ENCODE data around the gene ZNF248. TPM values are rescaled to one million over a fixed set of nuclear protein-coding genes. Genes with fewer than 3 reads are reported as not detected.
"Not testable (repeated sequence)": the region's sequence is repeated elsewhere in the genome, so short reads cannot be mapped to it uniquely, and the experiment has no call there.

Gene ZNF248
- total RNA-seq, 1 donor from 2014 or later = 3.9 TPM

DNA sequence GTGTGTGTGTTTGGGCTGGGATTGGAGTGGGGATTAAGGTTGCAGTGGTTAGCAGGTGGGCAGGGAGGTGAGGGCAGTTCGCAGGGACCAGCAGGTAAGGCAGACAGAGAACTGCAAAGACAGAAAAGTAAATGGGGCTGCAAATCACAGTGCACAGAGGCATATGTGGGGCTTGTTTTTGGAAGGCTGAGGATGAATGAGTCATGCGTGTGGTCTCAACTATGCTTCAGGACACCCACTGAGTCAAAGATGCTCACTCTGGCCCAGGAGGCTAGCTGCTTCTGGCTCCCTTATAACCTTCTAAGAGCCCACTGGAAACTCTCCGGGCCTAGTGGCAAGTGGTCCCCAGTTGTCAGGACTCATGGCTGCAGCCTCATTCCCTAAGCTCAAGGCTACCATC, 118.2 kb downstream of the ZNF248 start:
- TF ChIP-seq, protein P1, sequence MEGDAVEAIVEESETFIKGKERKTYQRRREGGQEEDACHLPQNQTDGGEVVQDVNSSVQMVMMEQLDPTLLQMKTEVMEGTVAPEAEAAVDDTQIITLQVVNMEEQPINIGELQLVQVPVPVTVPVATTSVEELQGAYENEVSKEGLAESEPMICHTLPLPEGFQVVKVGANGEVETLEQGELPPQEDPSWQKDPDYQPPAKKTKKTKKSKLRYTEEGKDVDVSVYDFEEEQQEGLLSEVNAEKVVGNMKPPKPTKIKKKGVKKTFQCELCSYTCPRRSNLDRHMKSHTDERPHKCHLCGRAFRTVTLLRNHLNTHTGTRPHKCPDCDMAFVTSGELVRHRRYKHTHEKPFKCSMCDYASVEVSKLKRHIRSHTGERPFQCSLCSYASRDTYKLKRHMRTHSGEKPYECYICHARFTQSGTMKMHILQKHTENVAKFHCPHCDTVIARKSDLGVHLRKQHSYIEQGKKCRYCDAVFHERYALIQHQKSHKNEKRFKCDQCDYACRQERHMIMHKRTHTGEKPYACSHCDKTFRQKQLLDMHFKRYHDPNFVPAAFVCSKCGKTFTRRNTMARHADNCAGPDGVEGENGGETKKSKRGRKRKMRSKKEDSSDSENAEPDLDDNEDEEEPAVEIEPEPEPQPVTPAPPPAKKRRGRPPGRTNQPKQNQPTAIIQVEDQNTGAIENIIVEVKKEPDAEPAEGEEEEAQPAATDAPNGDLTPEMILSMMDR (IDR thresholded peaks at IDR 0.05) = no peak
- H3K27me3 Mint-ChIP-seq (ENCODE audit: unreplicated experiment) = no peaks in the 10 kb centered on the region
- no peaks in the 10 kb centered on the region for H3K36me3 Mint-ChIP-seq (ENCODE audit: unreplicated experiment)
- DNase-seq (ENCODE audit: extremely low spot score, unreplicated experiment) = no peak
- no peaks in the 10 kb centered on the region for H3K4me1 Mint-ChIP-seq (ENCODE audit: unreplicated experiment)
- H3K4me3 Mint-ChIP-seq (ENCODE audit: unreplicated experiment) = no peak overlapping the region
- peaks cover 31% of the 10 kb centered on the region for H3K9me3 Mint-ChIP-seq (ENCODE audit: unreplicated experiment)
- no peak overlapping the region for H3K27ac Mint-ChIP-seq (ENCODE audit: unreplicated experiment)

DNA sequence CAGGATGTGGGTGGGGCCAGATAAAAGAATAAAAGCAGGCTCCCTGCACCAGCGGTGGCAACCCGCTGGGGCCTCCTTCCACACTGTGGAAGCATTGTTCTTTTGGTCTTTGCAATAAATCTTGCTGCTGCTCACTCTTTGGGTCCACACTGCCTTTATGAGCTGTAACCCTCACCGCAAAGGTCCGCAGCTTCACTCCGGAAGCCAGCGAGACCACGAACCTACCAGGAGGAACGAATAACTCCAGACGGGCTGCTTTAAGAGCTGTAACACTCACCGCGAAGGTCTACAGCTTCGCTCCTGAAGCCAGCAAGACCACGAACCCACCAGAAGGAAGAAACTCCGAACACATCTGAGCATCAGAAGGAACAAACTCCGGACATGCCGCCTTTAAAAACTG, 119.2 kb downstream of the ZNF248 start:
- not testable (repeated sequence) for H3K36me3 Mint-ChIP-seq (ENCODE audit: unreplicated experiment); DNase-seq (ENCODE audit: extremely low spot score, unreplicated experiment); H3K4me1 Mint-ChIP-seq (ENCODE audit: unreplicated experiment); H3K27me3 Mint-ChIP-seq (ENCODE audit: unreplicated experiment); H3K27ac Mint-ChIP-seq (ENCODE audit: unreplicated experiment); H3K4me3 Mint-ChIP-seq (ENCODE audit: unreplicated experiment)
- peaks cover 28% of the 10 kb centered on the region for H3K9me3 Mint-ChIP-seq (ENCODE audit: unreplicated experiment)

DNA sequence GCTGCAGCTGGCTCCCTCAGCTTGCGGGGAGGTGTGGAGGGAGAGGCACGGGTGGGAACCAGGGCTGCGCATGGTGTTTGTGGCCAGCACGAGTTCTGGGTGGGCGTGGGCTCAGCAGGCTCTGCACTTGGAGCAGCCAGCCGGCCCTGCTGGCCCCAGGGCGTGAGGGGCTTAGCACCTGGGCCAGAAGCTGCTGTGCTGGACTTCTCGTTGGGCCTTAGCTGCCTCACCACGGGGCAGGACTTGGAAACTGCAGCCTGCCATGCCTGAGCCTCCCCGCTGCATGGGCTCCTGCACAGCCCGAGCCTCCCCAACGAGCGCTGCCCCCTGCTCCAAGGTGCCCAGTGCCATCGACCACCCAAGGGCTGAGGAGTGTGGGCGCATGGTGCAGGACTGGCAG, 120.1 kb downstream of the ZNF248 start:
- H3K4me3 Mint-ChIP-seq (ENCODE audit: unreplicated experiment) = no peak overlapping the region
- no peak overlapping the region for H3K27ac Mint-ChIP-seq (ENCODE audit: unreplicated experiment)
- H3K9me3 Mint-ChIP-seq (ENCODE audit: unreplicated experiment) = peaks cover 25% of the 10 kb centered on the region
- H3K27me3 Mint-ChIP-seq (ENCODE audit: unreplicated experiment) = no peaks in the 10 kb centered on the region
- no peaks in the 10 kb centered on the region for H3K36me3 Mint-ChIP-seq (ENCODE audit: unreplicated experiment)
- H3K4me1 Mint-ChIP-seq (ENCODE audit: unreplicated experiment) = no peaks in the 10 kb centered on the region
- DNase-seq (ENCODE audit: extremely low spot score, unreplicated experiment) = no peak
- TF ChIP-seq, protein P1 (IDR thresholded peaks at IDR 0.05) = no peak

DNA sequence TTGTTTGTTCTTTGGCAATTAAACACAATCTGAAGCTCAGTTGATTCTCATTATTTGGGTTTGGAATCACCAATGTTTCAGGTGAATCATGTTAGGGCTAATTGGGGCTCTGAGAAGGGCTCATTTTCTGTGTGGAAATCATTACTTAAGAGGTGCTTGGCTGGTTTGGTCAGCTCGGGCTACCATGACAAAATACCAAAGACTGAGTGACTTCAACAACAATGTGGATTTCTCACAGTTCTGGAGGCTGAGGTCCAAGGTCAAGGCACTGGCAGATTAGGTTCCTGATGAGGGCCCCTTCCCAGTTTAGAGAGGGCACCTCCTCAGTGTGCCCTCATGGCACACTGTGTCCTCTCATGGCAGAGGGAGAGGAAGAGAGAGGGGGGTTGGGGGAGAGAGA, 121.3 kb downstream of the ZNF248 start:
- TF ChIP-seq, protein P1 (IDR thresholded peaks at IDR 0.05) = no peak
- H3K4me1 Mint-ChIP-seq (ENCODE audit: unreplicated experiment) = no peaks in the 10 kb centered on the region
- DNase-seq (ENCODE audit: extremely low spot score, unreplicated experiment) = no peak
- H3K4me3 Mint-ChIP-seq (ENCODE audit: unreplicated experiment) = no peak overlapping the region
- H3K36me3 Mint-ChIP-seq (ENCODE audit: unreplicated experiment) = no peaks in the 10 kb centered on the region
- no peaks in the 10 kb centered on the region for H3K27me3 Mint-ChIP-seq (ENCODE audit: unreplicated experiment)
- H3K27ac Mint-ChIP-seq (ENCODE audit: unreplicated experiment) = no peak overlapping the region
- H3K9me3 Mint-ChIP-seq (ENCODE audit: unreplicated experiment) = peaks cover 35% of the 10 kb centered on the region

DNA sequence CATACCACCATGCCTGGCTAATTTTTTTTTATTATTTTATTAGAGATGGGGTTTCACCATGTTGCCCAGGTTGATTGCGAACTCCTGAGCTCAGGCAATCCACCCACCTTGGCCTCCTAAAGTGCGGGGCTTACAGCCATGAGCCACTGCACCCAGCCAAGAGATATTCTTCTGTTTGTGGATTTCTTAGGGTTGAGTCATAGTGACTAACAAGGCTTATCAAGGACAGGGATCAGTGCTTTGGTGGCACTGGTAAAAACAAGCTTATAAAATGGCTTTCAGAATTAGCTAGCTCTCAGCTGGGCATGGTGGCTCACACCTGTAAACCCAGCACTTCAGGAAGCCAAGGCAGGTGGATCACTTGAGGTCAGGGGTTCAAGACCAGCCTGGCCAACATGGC, 122.4 kb downstream of the ZNF248 start:
- no peak for DNase-seq (ENCODE audit: extremely low spot score, unreplicated experiment)
- Mint-ChIP-seq H3K4me3 (ENCODE audit: unreplicated experiment) (no peak overlapping the region), H3K27ac (ENCODE audit: unreplicated experiment) (no peak overlapping the region), H3K36me3 (ENCODE audit: unreplicated experiment) (no peaks in the 10 kb centered on the region), H3K27me3 (ENCODE audit: unreplicated experiment) (no peaks in the 10 kb centered on the region), H3K4me1 (ENCODE audit: unreplicated experiment) (no peaks in the 10 kb centered on the region), H3K9me3 (ENCODE audit: unreplicated experiment) (peaks cover 31% of the 10 kb centered on the region)
- TF ChIP-seq, protein P1 (IDR thresholded peaks at IDR 0.05) = no peak

Other genes with a start within 250 kb of the ZNF248 start
- gene ZNF25, start 119.0 kb upstream of the ZNF248 start, total RNA-seq = 11.5 and 15.1 TPM in 2 replicates
- gene ZNF33A, start 153.1 kb upstream of the ZNF248 start, total RNA-seq = 21.3 and 22.7 TPM in 2 replicates
- gene ZNF37A, start 236.7 kb upstream of the ZNF248 start, total RNA-seq = 19.1 and 20.4 TPM in 2 replicates

Measured in osteocyte (in vitro differentiated cells).